ENCODE measurements around the gene GUF1. TPM values are rescaled to one million over a fixed set of nuclear protein-coding genes. Genes with fewer than 3 reads are reported as not detected.

The GUF1 gene
- total RNA-seq, 2 experiments from 2014 or later: 24.0 to 34.7 TPM

DNA sequence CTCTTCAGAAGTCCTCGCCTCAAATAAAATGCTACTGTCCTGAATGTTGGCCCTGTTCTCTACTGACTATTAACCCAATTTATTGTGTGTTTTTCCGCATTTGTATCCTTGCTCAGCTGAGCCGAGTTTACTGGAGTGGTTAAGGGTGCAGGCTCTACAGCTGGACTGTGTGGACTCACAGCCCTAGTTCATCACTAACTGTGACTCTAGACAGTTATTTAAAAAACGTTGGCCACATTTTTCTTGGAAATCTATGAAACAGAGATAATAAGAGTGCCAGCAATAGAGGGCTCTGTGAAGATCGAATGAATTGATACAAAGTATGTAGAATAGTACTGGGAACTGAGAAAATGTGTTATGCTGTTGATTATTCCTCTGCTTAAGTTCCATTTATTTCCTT is 2.9 kb upstream of the GUF1 start:
- POLR2A ChIA-PET: no interaction called here
- no peak for DNase-seq (ENCODE audit: low spot score)
- H2AFZ ChIP-seq (ENCODE audit: low read length): no peak overlapping the region
- H3K27ac ChIP-seq (ENCODE audit: low read depth, low read length, poor library complexity, severe bottlenecking): no peak overlapping the region
- H4K20me1 ChIP-seq (ENCODE audit: insufficient read depth, low read length): peaks cover 12% of the 10 kb centered on the region; the same call in 1 of the 2 replicates
- no TSS peak for BruUV-seq (replicated peaks)
- CTCF ChIA-PET (ENCODE audit: unreplicated experiment): no interaction called here
- H3K9me2 ChIP-seq (ENCODE audit: insufficient read depth, low read length): no peaks in the 10 kb centered on the region
- H3K4me1 ChIP-seq (ENCODE audit: insufficient read depth, low read length, poor library complexity, severe bottlenecking): peaks cover 16% of the 10 kb centered on the region
- H3K4me2 ChIP-seq (ENCODE audit: low read length): no peak overlapping the region
- H3K4me3 ChIP-seq (ENCODE audit: low read depth, low read length, poor library complexity, severe bottlenecking): no peak overlapping the region
- H3K79me2 ChIP-seq (ENCODE audit: insufficient read depth, low read depth, low read length): peaks cover 19% of the 10 kb centered on the region
- intact Hi-C loops (cut with micrococcal nuclease; ENCODE audit: unreplicated experiment): no loop called here
- H3K9me3 ChIP-seq (ENCODE audit: low read length): no peaks in the 10 kb centered on the region
- no peak for TF ChIP-seq EZH2phosphoT487 (IDR thresholded peaks at IDR 0.05; ENCODE audit: borderline replicate concordance, low read depth, low read length)
- TF ChIP-seq, protein P1, sequence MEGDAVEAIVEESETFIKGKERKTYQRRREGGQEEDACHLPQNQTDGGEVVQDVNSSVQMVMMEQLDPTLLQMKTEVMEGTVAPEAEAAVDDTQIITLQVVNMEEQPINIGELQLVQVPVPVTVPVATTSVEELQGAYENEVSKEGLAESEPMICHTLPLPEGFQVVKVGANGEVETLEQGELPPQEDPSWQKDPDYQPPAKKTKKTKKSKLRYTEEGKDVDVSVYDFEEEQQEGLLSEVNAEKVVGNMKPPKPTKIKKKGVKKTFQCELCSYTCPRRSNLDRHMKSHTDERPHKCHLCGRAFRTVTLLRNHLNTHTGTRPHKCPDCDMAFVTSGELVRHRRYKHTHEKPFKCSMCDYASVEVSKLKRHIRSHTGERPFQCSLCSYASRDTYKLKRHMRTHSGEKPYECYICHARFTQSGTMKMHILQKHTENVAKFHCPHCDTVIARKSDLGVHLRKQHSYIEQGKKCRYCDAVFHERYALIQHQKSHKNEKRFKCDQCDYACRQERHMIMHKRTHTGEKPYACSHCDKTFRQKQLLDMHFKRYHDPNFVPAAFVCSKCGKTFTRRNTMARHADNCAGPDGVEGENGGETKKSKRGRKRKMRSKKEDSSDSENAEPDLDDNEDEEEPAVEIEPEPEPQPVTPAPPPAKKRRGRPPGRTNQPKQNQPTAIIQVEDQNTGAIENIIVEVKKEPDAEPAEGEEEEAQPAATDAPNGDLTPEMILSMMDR (conservative IDR thresholded peaks at IDR 0.05; ENCODE audit: low read length): no peak
- no peaks in the 10 kb centered on the region for H3K36me3 ChIP-seq (ENCODE audit: insufficient read depth, low read length)

DNA sequence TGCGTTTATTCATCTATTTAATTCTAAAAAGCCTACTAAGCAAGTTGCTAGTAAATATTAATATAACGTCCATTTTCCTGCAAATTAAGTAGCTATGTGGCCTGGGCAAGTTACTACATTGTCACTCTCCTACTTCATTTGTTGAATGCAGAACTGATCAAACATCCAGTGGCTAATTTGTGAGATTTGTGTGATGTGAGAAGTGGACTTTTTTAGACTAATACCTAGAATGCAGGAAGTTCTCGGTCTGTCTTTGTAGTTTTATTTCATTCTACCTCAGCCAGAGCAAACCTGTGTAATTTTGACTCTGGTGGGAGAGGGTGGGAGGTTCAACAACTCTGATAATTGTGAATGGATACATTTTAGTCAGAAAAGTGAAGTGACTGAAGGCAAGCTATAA is 840 bp downstream of the GUF1 start:
- peak; percentile 12 for DNase-seq (ENCODE audit: low spot score)
- H3K79me2 ChIP-seq (ENCODE audit: insufficient read depth, low read depth, low read length): peaks cover 30% of the 10 kb centered on the region
- no TSS peak for BruUV-seq (replicated peaks)

DNA sequence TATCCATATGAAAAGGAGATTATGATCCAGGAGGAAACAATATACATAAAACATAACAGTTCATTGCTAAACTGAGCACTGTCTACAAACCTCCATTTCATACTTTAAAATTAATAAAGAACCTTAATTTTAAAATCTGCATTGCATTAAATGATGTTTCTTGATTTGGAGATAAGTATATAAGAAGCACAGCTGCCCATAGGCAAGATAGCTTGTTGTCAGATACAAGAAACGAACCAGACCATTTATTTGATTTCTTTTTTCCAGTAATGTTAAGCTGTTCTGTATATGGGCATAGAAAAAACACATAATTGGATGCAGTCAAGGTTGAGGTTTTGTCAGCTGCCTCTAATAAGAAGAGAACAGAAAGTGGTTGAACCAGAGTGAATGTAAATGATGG is 6.4 kb downstream of the GUF1 start:
- Histone ChIP-seq H4K20me1 (ENCODE audit: insufficient read depth, low read length) (peaks cover 22% of the 10 kb centered on the region; the same call in 1 of the 2 replicates), H3K9me2 (ENCODE audit: insufficient read depth, low read length) (no peaks in the 10 kb centered on the region), H3K36me3 (ENCODE audit: insufficient read depth, low read length) (peaks cover 88% of the 10 kb centered on the region), H3K27ac (ENCODE audit: low read depth, low read length, poor library complexity, severe bottlenecking) (no peak overlapping the region), H3K79me2 (ENCODE audit: insufficient read depth, low read depth, low read length) (peaks cover 18% of the 10 kb centered on the region), H3K4me3 (ENCODE audit: low read depth, low read length, poor library complexity, severe bottlenecking) (no peak overlapping the region), H3K4me2 (ENCODE audit: low read length) (no peak overlapping the region), H2AFZ (ENCODE audit: low read length) (no peak overlapping the region), H3K4me1 (ENCODE audit: insufficient read depth, low read length, poor library complexity, severe bottlenecking) (peaks cover 14% of the 10 kb centered on the region), H3K9me3 (ENCODE audit: low read length) (no peaks in the 10 kb centered on the region)
- intact Hi-C loops (cut with micrococcal nuclease; ENCODE audit: unreplicated experiment): no loop called here
- no peak for TF ChIP-seq EZH2phosphoT487 (IDR thresholded peaks at IDR 0.05; ENCODE audit: borderline replicate concordance, low read depth, low read length)
- TF ChIP-seq, protein P1 (conservative IDR thresholded peaks at IDR 0.05; ENCODE audit: low read length): no peak
- BruUV-seq (replicated peaks): no TSS peak
- POLR2A ChIA-PET: no interaction called here
- CTCF ChIA-PET (ENCODE audit: unreplicated experiment): no interaction called here
- DNase-seq (ENCODE audit: low spot score): no peak

More for the DNA sequence above, 840 bp downstream of the GUF1 start:
- intact Hi-C loops (cut with micrococcal nuclease; ENCODE audit: unreplicated experiment): loop anchor here (1.0 kb wide), 1 partner anchor 47 kb away; the partner anchor contains the start of gene GNPDA2
- Histone ChIP-seq H3K4me2 (ENCODE audit: low read length) (peak overlapping the region; percentile 90), H3K9me3 (ENCODE audit: low read length) (no peaks in the 10 kb centered on the region), H3K27ac (ENCODE audit: low read depth, low read length, poor library complexity, severe bottlenecking) (peak overlapping the region; percentile 57), H3K9me2 (ENCODE audit: insufficient read depth, low read length) (no peaks in the 10 kb centered on the region), H2AFZ (ENCODE audit: low read length) (peak overlapping the region; percentile 96; the same call in 1 of the 2 replicates), H3K4me1 (ENCODE audit: insufficient read depth, low read length, poor library complexity, severe bottlenecking) (peaks cover 23% of the 10 kb centered on the region), H3K4me3 (ENCODE audit: low read depth, low read length, poor library complexity, severe bottlenecking) (peak overlapping the region; percentile 85), H3K36me3 (ENCODE audit: insufficient read depth, low read length) (peaks cover 34% of the 10 kb centered on the region), H4K20me1 (ENCODE audit: insufficient read depth, low read length) (peaks cover 25% of the 10 kb centered on the region; the same call in 1 of the 2 replicates)
- ChIA-PET CTCF (ENCODE audit: unreplicated experiment) (no interaction called here), POLR2A (interaction anchor here (0.8 to 3.6 kb wide), 8 partner anchors 8 to 47 kb away, joined by 5 to 42 read pairs (median 10); partner anchors contain the start of gene GNPDA2)
- no peak for TF ChIP-seq EZH2phosphoT487 (IDR thresholded peaks at IDR 0.05; ENCODE audit: borderline replicate concordance, low read depth, low read length)
- TF ChIP-seq, protein P1 (conservative IDR thresholded peaks at IDR 0.05; ENCODE audit: low read length): no peak

Measured in OCI-LY7 (cell line).